ENCODE data around the gene RFX4. TPM values are rescaled to one million over a fixed set of nuclear protein-coding genes. Genes with fewer than 3 reads are reported as not detected.
A peak's percentile ranks its signal among the peaks of the same experiment; 100 is the strongest.

RFX4 gene
- total RNA-seq, 1 donor from 2014 or later, result not detected

DNA sequence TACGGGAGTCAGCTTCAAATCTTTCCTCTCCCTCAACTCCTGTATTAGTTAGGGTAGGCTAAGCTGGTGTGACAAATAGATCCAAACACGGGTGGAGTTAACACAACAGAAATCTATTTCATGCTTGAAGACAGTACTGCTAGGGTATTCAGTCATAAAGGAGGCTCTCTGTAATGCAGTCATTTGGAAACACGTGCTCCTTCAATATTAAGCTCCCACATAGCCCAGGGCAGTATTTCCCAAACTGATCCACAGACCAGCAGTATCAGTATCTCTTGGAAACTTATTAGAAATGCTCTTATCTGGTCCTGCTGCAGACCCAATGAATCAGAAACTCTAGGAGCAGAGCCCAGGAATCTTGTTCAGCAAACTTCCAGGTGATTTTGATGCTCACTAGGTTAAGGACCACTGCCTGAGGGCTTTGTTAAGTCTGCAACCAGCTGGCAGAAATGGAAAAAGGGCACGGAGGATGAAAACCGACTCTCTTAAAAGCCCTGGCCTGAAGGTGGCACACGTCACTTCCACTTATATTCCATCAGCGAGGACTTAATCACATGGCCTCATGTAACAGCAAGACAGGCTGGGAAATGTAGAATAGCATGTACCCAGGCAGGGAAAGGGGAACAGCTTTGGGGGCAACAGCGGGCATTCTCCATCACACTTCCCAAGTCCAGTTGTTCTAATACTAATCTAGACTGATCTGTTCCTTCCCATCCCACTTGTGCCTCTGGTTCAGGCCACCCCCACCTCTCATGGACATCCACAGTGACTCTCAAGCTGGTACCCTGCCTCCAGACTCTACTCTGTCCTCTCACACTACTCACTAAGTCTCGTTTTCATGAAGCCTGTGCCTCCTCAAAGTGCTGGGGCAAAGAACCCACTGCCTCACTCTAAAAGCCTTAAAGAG is 153.5 kb downstream of the RFX4 start:
- intact Hi-C loops (cut with DNase I), result no loop called here
- no peak overlapping the region for H3K4me3 ChIP-seq
- ATAC-seq, result peak; percentile 64
- TF ChIP-seq, protein P1, sequence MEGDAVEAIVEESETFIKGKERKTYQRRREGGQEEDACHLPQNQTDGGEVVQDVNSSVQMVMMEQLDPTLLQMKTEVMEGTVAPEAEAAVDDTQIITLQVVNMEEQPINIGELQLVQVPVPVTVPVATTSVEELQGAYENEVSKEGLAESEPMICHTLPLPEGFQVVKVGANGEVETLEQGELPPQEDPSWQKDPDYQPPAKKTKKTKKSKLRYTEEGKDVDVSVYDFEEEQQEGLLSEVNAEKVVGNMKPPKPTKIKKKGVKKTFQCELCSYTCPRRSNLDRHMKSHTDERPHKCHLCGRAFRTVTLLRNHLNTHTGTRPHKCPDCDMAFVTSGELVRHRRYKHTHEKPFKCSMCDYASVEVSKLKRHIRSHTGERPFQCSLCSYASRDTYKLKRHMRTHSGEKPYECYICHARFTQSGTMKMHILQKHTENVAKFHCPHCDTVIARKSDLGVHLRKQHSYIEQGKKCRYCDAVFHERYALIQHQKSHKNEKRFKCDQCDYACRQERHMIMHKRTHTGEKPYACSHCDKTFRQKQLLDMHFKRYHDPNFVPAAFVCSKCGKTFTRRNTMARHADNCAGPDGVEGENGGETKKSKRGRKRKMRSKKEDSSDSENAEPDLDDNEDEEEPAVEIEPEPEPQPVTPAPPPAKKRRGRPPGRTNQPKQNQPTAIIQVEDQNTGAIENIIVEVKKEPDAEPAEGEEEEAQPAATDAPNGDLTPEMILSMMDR (IDR thresholded peaks at IDR 0.05), result no peak
- no peak overlapping the region for H3K27ac ChIP-seq
- H3K36me3 ChIP-seq, result no peaks in the 10 kb centered on the region
- no peaks in the 10 kb centered on the region for H3K9me3 ChIP-seq
- no peak for DNase-seq
- H3K4me1 ChIP-seq, result peaks cover 3% of the 10 kb centered on the region
- H3K27me3 ChIP-seq, result no peaks in the 10 kb centered on the region

DNA sequence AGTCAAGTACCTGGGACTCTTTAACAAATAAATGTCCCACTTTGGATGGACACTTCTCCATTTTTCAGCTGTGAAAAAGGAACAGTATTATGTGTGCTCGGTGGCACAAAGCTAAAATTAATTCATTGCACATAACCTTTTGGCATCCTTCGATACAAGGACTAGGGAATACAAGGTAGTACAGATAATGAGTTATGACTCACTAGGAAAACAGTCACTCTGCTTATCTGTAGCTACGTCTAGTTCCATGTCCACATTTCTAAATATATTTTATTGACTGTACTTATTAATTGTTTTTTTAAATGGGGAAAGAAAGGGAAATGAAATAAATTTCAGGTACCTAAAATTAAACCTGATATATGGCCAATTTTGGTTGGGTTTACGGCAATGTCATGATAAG is 156.5 kb downstream of the RFX4 start:
- intact Hi-C loops (cut with DNase I), result no loop called here
- DNase-seq (no peak), ATAC-seq (no peak)

DNA sequence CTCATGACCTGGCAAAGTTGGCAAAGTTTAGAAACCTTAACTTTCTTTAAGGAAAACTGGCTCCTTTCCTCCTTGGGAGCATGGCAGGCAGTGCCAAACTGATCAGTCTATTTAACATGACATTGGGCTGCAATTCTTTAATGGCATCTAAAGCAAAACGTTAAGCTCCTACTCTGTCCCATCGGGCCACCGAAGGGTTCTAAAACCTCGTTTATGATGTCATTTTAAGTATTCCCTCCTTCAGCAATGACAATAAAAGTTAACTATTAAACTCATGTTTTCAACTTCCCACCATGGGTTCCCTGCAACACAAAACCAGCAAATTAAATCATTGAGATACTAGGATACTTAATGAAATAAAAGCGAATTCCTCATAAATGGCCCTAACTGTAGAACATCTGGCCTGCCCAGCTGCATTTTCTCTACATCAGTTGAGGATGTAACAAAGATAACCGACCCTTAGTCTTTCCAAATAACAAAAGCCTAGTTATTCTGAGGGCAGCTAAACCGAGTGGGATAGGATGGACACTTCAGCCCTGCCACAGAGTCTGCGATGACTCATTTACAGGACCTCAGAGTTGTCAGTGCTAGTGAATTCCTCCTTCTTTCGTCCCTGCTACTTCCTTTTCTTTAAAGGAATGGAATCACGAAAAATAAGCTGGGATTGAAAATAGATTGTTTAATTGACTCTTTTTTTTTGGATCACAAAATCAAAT is 157.2 kb downstream of the RFX4 start:
- TF ChIP-seq, protein P1 (IDR thresholded peaks at IDR 0.05), result no peak
- no peaks in the 10 kb centered on the region for H3K9me3 ChIP-seq
- no peaks in the 10 kb centered on the region for H3K4me1 ChIP-seq
- no peak overlapping the region for H3K4me3 ChIP-seq
- H3K36me3 ChIP-seq, result no peaks in the 10 kb centered on the region
- no peak overlapping the region for H3K27ac ChIP-seq
- intact Hi-C loops (cut with DNase I), result no loop called here
- H3K27me3 ChIP-seq, result no peaks in the 10 kb centered on the region
- DNase-seq (no peak), ATAC-seq (peak; percentile 62)

More for the DNA sequence above, 156.5 kb downstream of the RFX4 start:
- no peak overlapping the region for H3K27ac ChIP-seq
- TF ChIP-seq, protein P1 (IDR thresholded peaks at IDR 0.05), result no peak
- no peaks in the 10 kb centered on the region for H3K27me3 ChIP-seq
- H3K4me3 ChIP-seq, result no peak overlapping the region
- no peaks in the 10 kb centered on the region for H3K9me3 ChIP-seq
- H3K4me1 ChIP-seq, result no peaks in the 10 kb centered on the region
- no peaks in the 10 kb centered on the region for H3K36me3 ChIP-seq

DNA sequence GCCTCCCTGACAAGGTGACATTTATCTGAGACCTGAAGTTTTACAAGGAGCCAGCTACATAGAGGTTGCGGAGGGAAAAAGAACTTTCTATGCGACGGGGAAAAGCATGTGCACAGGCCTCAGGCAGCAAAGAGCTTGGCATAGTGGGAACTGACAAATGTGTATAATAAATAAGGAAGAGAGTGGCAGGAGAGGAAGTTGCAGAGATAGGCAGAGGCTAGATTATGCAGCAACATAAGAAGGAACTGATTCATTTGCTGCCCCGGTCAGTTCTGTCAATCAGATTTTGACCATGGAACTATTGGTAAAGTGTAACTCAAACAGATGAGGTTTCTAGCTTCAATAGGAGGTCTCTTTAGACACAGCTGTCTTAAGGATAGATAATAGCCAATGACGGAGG is 158.0 kb downstream of the RFX4 start:
- intact Hi-C loops (cut with DNase I), result no loop called here
- no peaks in the 10 kb centered on the region for H3K9me3 ChIP-seq
- H3K4me3 ChIP-seq, result no peak overlapping the region
- no peaks in the 10 kb centered on the region for H3K4me1 ChIP-seq
- H3K36me3 ChIP-seq, result no peaks in the 10 kb centered on the region
- H3K27ac ChIP-seq, result no peak overlapping the region
- ATAC-seq, result peak; percentile 83
- H3K27me3 ChIP-seq, result no peaks in the 10 kb centered on the region
- TF ChIP-seq, protein P1 (IDR thresholded peaks at IDR 0.05), result no peak
- DNase-seq, result no peak

DNA sequence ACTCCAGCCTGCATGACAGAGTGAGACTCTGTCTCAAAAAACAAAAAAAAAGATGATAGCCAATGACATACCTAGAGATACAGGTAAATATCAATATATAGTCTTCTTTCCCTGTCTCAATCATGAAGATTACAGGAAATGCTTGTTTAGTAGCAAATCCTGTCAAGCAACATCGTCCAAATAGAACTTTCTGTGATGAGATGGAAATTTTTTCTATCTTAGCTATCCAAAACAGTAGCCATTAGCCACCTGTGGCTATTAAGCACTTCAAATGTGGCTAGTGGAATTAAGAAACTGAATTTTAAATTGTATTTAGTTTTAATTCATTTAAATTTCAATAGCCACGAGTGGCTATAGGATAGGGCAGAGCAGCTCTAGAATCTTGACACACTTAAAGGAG is 158.4 kb downstream of the RFX4 start:
- intact Hi-C loops (cut with DNase I), result no loop called here
- TF ChIP-seq, protein P1 (IDR thresholded peaks at IDR 0.05), result no peak
- Histone ChIP-seq H3K36me3 (no peaks in the 10 kb centered on the region), H3K4me1 (no peaks in the 10 kb centered on the region), H3K27ac (no peak overlapping the region), H3K9me3 (no peaks in the 10 kb centered on the region), H3K27me3 (no peaks in the 10 kb centered on the region), H3K4me3 (no peak overlapping the region)
- DNase-seq (no peak), ATAC-seq (no peak)
